Esophagus muscularis mucosa (tissue), 4 donors: ENCODE results near the gene LGALS12.

Experiments used
- CTCF ChIP-seq, 3 experiments: fragments of 200-600 bp in 2 of 3; fragments of 450-650 bp in 1 of 3; sonication (generic) in 2 of 3; IDR thresholded peaks; one replicate each; pipeline ENCODE4 v1.5.1; 2017 to 2019; ENCODE audit warnings: antibody characterized with exemption in 3 of 3, mild to moderate bottlenecking in 2 of 3, moderate library complexity in 1 of 3
- EP300 ChIP-seq: sonication (generic); formaldehyde crosslinking; IDR thresholded peaks from one replicate; pipeline ENCODE4 v1.6.1; 2017; ENCODE audit warnings: antibody characterized with exemption
- POLR2A ChIP-seq: fragments of 450-650 bp; IDR thresholded peaks from one replicate; pipeline ENCODE4 v1.6.1; 2017; ENCODE audit warnings: antibody characterized with exemption, moderate library complexity, mild to moderate bottlenecking, low read depth

GRCh38 chr11:63534076-63534475, 28.2 kb downstream of the LGALS12 start:
- TF ChIP-seq CTCF (IDR thresholded peaks at IDR 0.05) (no peak), POLR2A (no peak), EP300 (no peak)
